Measurements from ENCODE around the gene NRXN3. TPM values are rescaled to one million over a fixed set of nuclear protein-coding genes. Genes with fewer than 3 reads are reported as not detected.
"Not testable (repeated sequence)": the region's sequence is repeated elsewhere in the genome, so short reads cannot be mapped to it uniquely, and the experiment has no call there.

NRXN3 gene
- total RNA-seq, 1 donor from 2014 or later = 19.8 TPM

DNA sequence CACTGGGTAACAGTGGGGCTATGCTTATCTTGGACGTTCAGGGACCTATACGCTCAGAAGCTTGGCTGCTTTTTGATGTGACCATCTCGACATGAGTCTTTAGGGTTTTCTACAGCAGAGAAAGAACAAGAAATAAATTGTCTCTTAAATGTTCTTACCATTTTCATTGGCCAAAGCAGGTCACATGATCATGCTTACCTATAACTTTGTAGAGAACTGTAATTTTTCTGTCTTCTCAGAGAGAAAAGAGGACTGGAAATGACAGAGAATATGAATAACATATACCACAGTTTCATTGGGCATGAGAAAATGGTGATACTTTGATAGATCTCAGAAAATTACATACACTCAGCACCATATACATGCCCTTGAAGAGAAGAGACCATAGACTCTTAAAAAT, 390.9 kb downstream of the NRXN3 start:
- TF ChIP-seq, protein P1, sequence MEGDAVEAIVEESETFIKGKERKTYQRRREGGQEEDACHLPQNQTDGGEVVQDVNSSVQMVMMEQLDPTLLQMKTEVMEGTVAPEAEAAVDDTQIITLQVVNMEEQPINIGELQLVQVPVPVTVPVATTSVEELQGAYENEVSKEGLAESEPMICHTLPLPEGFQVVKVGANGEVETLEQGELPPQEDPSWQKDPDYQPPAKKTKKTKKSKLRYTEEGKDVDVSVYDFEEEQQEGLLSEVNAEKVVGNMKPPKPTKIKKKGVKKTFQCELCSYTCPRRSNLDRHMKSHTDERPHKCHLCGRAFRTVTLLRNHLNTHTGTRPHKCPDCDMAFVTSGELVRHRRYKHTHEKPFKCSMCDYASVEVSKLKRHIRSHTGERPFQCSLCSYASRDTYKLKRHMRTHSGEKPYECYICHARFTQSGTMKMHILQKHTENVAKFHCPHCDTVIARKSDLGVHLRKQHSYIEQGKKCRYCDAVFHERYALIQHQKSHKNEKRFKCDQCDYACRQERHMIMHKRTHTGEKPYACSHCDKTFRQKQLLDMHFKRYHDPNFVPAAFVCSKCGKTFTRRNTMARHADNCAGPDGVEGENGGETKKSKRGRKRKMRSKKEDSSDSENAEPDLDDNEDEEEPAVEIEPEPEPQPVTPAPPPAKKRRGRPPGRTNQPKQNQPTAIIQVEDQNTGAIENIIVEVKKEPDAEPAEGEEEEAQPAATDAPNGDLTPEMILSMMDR (conservative IDR thresholded peaks at IDR 0.05) = no peak
- Mint-ChIP-seq H3K27ac (no peak overlapping the region), H3K36me3 (no peaks in the 10 kb centered on the region), H3K27me3 (peaks cover 31% of the 10 kb centered on the region), H3K4me1 (ENCODE audit: unreplicated experiment) (no peaks in the 10 kb centered on the region), H3K4me3 (no peak overlapping the region), H3K9me3 (no peaks in the 10 kb centered on the region)
- no peak for DNase-seq (ENCODE audit: extremely low spot score, unreplicated experiment)

DNA sequence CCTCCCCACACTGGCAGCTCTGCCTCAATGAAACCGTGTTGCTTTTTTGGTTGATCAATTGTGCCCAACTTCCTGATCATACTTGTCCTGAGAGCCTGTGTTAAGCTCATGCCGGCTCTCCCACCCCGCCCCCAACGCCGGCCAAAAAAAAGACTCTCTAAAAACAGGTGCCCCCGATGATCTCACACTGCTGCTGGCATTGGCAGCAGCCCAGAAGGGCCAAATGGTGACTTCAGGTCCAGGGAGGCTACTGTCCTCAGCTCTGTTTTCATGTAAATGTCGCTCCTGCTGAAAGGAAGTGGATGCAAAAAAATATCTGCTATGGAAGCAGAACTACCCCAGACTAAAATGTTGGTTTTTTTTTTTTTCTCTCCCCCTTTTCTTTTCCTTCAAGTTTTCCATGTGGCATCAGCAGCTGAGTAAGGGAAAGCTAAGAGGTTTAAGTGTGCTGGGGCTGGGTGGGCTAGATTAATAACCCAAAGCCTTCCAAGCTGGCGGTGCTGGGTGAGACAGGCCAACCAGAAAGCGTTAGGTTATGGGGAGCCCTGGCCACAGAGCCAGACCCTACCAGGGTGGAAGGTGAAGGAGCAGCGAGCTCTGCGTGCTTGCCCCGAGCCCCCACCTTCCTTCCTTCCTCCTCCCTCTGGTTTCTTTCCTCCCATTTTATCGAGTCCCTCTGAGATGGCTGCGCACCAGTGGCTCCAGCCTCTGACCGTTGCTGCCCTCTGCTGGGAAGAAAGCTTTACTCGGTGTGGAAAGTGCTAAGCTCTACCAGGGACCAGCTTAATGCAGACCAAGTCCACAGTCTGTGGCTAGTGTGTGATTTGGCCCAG, 396.1 kb downstream of the NRXN3 start:
- Mint-ChIP-seq H3K4me1 (ENCODE audit: unreplicated experiment) (no peaks in the 10 kb centered on the region), H3K27ac (no peak overlapping the region)
- peak; percentile 80 for DNase-seq (ENCODE audit: extremely low spot score, unreplicated experiment)

DNA sequence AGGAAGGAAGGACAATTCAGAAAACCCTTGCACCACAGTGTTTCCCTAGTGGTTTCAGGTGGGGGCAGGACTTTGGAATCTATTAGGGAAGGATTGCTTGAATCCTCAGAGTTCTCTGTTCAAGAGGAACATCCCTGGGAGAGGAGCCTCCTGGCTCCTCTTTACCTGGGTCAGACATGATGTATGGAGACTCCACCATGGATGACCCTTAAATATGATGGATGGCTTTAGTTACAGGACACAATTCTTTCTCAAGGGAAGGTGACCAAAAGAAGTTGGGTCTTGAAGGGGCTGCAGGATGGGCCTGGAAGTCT, 396.6 kb downstream of the NRXN3 start:
- no peaks in the 10 kb centered on the region for H3K36me3 Mint-ChIP-seq
- TF ChIP-seq, protein P1 (conservative IDR thresholded peaks at IDR 0.05) = no peak
- no peak overlapping the region for H3K27ac Mint-ChIP-seq

More for the DNA sequence above, 396.1 kb downstream of the NRXN3 start:
- TF ChIP-seq, protein P1 (conservative IDR thresholded peaks at IDR 0.05) = peak; percentile 85
- peak overlapping the region; percentile 42 for H3K4me3 Mint-ChIP-seq
- no peaks in the 10 kb centered on the region for H3K9me3 Mint-ChIP-seq
- H3K27me3 Mint-ChIP-seq = peaks cover 33% of the 10 kb centered on the region
- H3K36me3 Mint-ChIP-seq = no peaks in the 10 kb centered on the region

DNA sequence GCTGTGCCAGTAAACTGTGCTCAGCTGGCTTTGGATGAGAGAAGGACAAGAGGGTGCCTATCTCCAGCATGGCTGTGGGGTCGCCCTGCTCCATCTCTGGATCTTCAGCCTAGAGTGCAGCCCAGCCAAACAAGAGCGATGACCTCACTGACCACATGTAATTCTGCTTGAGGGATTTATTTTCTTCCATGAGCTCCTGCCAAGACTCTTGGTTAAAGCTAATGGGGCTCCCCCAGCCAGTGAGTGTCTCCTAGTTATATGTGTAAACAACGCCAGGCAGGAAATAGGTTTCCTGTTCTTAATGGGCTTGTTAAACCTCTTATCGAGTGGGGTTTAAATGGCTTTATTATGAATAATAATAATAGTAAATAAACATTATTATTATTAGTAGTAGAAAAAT, 397.2 kb downstream of the NRXN3 start:
- H3K27me3 Mint-ChIP-seq = peaks cover 37% of the 10 kb centered on the region
- H3K27ac Mint-ChIP-seq = no peak overlapping the region
- no peaks in the 10 kb centered on the region for H3K9me3 Mint-ChIP-seq
- H3K4me1 Mint-ChIP-seq (ENCODE audit: unreplicated experiment) = no peaks in the 10 kb centered on the region
- H3K4me3 Mint-ChIP-seq = no peak overlapping the region
- DNase-seq (ENCODE audit: extremely low spot score, unreplicated experiment) = no peak
- no peaks in the 10 kb centered on the region for H3K36me3 Mint-ChIP-seq
- TF ChIP-seq, protein P1 (conservative IDR thresholded peaks at IDR 0.05) = no peak

More for the DNA sequence above, 396.6 kb downstream of the NRXN3 start:
- no peaks in the 10 kb centered on the region for H3K9me3 Mint-ChIP-seq
- no peak overlapping the region for H3K4me3 Mint-ChIP-seq
- H3K27me3 Mint-ChIP-seq = peaks cover 35% of the 10 kb centered on the region
- no peak for DNase-seq (ENCODE audit: extremely low spot score, unreplicated experiment)
- H3K4me1 Mint-ChIP-seq (ENCODE audit: unreplicated experiment) = no peaks in the 10 kb centered on the region

DNA sequence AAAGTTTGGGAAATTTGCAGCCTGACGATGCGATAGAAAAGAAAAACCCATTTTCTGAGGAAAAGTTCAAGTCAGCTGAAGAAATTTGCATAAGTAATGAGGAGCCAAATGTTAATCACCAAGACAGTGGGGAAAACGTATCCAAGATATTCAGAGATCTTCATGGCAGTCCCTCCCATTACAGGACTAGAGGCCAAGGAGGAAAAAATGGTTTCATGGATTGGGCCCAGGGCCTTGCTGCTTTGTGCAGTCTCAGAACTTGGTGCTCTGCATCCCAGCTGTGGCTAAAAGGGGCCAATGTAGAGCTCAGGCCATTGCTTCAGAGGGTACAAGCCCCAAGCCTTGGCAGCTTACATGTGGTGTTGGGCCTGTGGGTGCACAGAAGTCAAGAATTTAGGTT, 403.6 kb downstream of the NRXN3 start:
- not testable (repeated sequence) for H3K36me3 Mint-ChIP-seq

DNA sequence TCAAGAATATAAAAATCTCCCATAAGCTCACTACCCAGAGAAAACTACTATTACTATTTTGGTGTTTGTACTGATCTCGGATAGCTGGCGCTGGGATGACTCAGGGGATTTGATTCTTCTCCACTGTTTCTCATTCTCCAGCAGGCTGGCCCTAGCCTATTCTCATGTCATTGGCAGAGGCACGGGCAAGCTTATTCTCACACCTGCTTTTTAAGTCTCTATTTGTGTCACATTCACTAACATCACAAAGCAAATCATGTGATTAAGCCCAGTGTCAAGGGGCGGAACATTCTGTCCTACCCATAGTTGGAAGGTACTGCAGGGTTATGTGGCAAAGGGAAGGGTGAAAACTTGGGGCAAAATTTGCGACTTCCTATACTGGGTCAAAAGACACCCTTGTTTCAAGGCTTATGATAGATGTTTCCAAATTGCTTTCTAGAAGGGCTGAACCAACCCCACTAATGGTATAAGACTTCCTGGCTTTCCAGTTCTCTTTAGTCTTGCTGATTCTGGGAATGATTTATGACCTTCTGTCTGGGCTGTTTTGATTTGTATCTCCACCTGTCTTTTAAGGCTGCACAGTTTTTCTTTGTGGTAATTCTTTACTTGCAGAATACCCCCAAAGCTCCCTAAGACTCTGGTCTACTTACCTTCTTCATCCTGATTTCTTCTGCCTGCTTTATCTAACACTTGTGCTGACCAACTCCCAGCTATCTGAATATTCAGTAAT, 406.4 kb downstream of the NRXN3 start:
- Mint-ChIP-seq H3K9me3 (peaks cover 9% of the 10 kb centered on the region), H3K4me3 (no peak overlapping the region), H3K27ac (no peak overlapping the region), H3K4me1 (ENCODE audit: unreplicated experiment) (no peaks in the 10 kb centered on the region), H3K36me3 (no peaks in the 10 kb centered on the region), H3K27me3 (peaks cover 5% of the 10 kb centered on the region)
- DNase-seq (ENCODE audit: extremely low spot score, unreplicated experiment) = no peak
- TF ChIP-seq, protein P1 (conservative IDR thresholded peaks at IDR 0.05) = no peak

More for the DNA sequence above, 403.6 kb downstream of the NRXN3 start:
- not testable (repeated sequence) for H3K4me3 Mint-ChIP-seq; H3K27me3 Mint-ChIP-seq; H3K9me3 Mint-ChIP-seq; H3K27ac Mint-ChIP-seq; H3K4me1 Mint-ChIP-seq (ENCODE audit: unreplicated experiment); DNase-seq (ENCODE audit: extremely low spot score, unreplicated experiment)
